ENCODE data around the gene THRB. TPM values are rescaled to one million over a fixed set of nuclear protein-coding genes. Genes with fewer than 3 reads are reported as not detected.

The THRB gene
- total and polyA plus RNA-seq, 11 donors, result 4.8 to 28.5 (median 21.0) TPM

DNA sequence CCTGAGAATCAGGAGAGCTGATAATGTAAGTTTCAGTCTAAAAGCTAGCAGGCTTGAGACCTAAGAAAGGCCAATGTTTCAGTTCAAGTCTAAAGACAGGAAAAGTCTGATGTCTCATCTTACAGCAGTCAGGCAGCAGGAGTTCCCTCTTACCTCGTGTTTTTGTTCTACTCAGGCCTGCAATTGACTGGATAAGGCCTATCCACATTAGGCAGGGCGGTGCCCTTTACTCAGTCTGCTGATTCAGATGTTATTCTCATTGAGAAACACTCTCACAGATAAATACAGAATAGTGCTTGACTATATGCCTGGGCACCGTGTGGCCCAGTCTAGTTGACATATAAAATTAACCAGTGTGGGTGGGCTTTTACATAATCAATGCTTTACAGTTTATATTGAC lies 427.2 kb downstream of the THRB start:
- Histone ChIP-seq H3K4me3 (no peak overlapping the region), H3K9me3 (no peaks in the 10 kb centered on the region), H3K27me3 (no peaks in the 10 kb centered on the region), H3K27ac (no peak overlapping the region), H3K4me1 (no peaks in the 10 kb centered on the region), H3K36me3 (no peaks in the 10 kb centered on the region)
- 68 to 75% (median 72%) methylated on average over 3 of the region's 3 CpGs for WGBS, 4 donors
- intact Hi-C loops (cut with DNase I), result loop anchor here in 3 of 10 donors (5.0 to 10.0 kb wide), 2 partner anchors 167 to 170 kb away; no protein-coding TSS in a partner anchor
- no peak for DNase-seq
- ATAC-seq, result no peak
- TF ChIP-seq, protein P1, sequence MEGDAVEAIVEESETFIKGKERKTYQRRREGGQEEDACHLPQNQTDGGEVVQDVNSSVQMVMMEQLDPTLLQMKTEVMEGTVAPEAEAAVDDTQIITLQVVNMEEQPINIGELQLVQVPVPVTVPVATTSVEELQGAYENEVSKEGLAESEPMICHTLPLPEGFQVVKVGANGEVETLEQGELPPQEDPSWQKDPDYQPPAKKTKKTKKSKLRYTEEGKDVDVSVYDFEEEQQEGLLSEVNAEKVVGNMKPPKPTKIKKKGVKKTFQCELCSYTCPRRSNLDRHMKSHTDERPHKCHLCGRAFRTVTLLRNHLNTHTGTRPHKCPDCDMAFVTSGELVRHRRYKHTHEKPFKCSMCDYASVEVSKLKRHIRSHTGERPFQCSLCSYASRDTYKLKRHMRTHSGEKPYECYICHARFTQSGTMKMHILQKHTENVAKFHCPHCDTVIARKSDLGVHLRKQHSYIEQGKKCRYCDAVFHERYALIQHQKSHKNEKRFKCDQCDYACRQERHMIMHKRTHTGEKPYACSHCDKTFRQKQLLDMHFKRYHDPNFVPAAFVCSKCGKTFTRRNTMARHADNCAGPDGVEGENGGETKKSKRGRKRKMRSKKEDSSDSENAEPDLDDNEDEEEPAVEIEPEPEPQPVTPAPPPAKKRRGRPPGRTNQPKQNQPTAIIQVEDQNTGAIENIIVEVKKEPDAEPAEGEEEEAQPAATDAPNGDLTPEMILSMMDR (IDR thresholded peaks at IDR 0.05), result no peak
- no peak for TF ChIP-seq POLR2A (IDR thresholded peaks at IDR 0.05)

MicroRNAs within 50 kb of the gene (microRNA counts, 767-probe panel; counts per million panel counts)
- 0 to 71.6 counts per million in 2 donors for microRNA hsa-miR-4792

Small RNA genes lying within 50 kb of the gene (microRNA-seq; reads per million reads assigned to microRNA genes)
- 0 to 0.06 (median 0) reads per million in 4 donors for gene MIR4792

Measured in heart left ventricle (tissue), 16 donors.